IMR-90 (cell line): ENCODE results near the gene OR10A5. TPM values are rescaled to one million over a fixed set of nuclear protein-coding genes. Genes with fewer than 3 reads are reported as not detected.

Experiments
- ATAC-seq: fragments of 200-7000 bp; cut with Tn5 transposase; 2 replicates; pipeline ENCODE4 v1.9.1; 2020; ENCODE audit warnings: low read depth, mild to moderate bottlenecking, moderate library complexity
- BruUV-seq: library from RNA; stranded (reverse); fragments of 400-500 nt; replicated peaks from 2 replicates; lab custom pipeline; 2021; lab: Mats Ljungman, UMichigan
- CTCF ChIA-PET: fragments of 300-600 bp; formaldehyde crosslinking; extraction: SDS; loops from one replicate; lab custom pipeline; 2021; ENCODE audit warnings: antibody characterized with exemption; lab: Yijun Ruan, JAX
- POLR2A ChIA-PET: fragments of 300-600 bp; sonication (Branson Sonifier 250); formaldehyde crosslinking; loops from one replicate; lab custom pipeline; 2022; ENCODE audit warnings: antibody characterized with exemption; ENCODE audit not compliant: unreplicated experiment; lab: Charles Lee
- DNase-seq: peaks from one replicate; pipeline ENCODE4 v3.0.0; 2013
- H2AFZ ChIP-seq: replicated peaks from 2 replicates; pipeline ENCODE3; 2013; ENCODE audit warnings: low read length, mild to moderate bottlenecking; ENCODE audit not compliant: poor library complexity
- H2AK5ac ChIP-seq: 2 replicates; pipeline ENCODE4 v1.6.1; 2013; ENCODE audit warnings: low read depth, low read length, inconsistent platforms
- H2AK9ac ChIP-seq: replicated peaks from 2 replicates; pipeline ENCODE3; 2013; ENCODE audit warnings: mild to moderate bottlenecking, low read depth, low read length, moderate library complexity; ENCODE audit not compliant: poor library complexity
- H2BK120ac ChIP-seq: 2 replicates; pipeline ENCODE4 v1.6.1; 2013; ENCODE audit warnings: low read depth, low read length, inconsistent platforms
- H2BK15ac ChIP-seq: 3 replicates; pipeline ENCODE4 v1.6.1; 2013; ENCODE audit warnings: low read depth, low read length, inconsistent platforms
- H2BK20ac ChIP-seq: 2 replicates; pipeline ENCODE4 v1.6.1; 2013; ENCODE audit warnings: low read depth, mild to moderate bottlenecking, inconsistent platforms, low read length, moderate library complexity
- H2BK5ac ChIP-seq: 2 replicates; pipeline ENCODE4 v1.6.1; 2013; ENCODE audit warnings: mild to moderate bottlenecking, low read depth, low read length, inconsistent platforms; ENCODE audit not compliant: poor library complexity, severe bottlenecking
- H3K14ac ChIP-seq: replicated peaks from 2 replicates; pipeline ENCODE4 v1.6.1; 2013; ENCODE audit warnings: low read depth, low read length, inconsistent platforms
- H3K18ac ChIP-seq: 2 replicates; pipeline ENCODE4 v1.6.1; 2013; ENCODE audit warnings: low read depth, low read length, control low read depth
- H3K23ac ChIP-seq: 2 replicates; pipeline ENCODE4 v1.6.1; 2013; ENCODE audit warnings: low read depth, low read length, inconsistent platforms
- H3K27ac ChIP-seq: 2 replicates; pipeline ENCODE4 v1.5.1; 2013; ENCODE audit warnings: mild to moderate bottlenecking, control low read depth, low read length; ENCODE audit not compliant: insufficient read depth
- H3K27me3 ChIP-seq: 2 replicates; pipeline ENCODE4 v1.6.1; 2013; ENCODE audit warnings: low read length; ENCODE audit not compliant: control insufficient read depth, insufficient read depth
- H3K36me3 ChIP-seq: 2 replicates; pipeline ENCODE4 v1.6.1; 2013; ENCODE audit warnings: low read length, mixed read lengths; ENCODE audit not compliant: control insufficient read depth, insufficient read depth
- H3K4ac ChIP-seq: 2 replicates; pipeline ENCODE4 v1.6.1; 2013; ENCODE audit warnings: low read depth, low read length, inconsistent platforms
- H3K4me1 ChIP-seq: 2 replicates; pipeline ENCODE4 v1.6.1; 2013; ENCODE audit warnings: low read length, mixed read lengths; ENCODE audit not compliant: control insufficient read depth, insufficient read depth
- H3K4me2 ChIP-seq: 2 replicates; pipeline ENCODE4 v1.6.1; 2013; ENCODE audit warnings: low read depth, mild to moderate bottlenecking, control low read depth, low read length, moderate library complexity
- H3K4me3 ChIP-seq: 2 replicates; pipeline ENCODE4 v1.5.1; 2013; ENCODE audit warnings: low read depth, mild to moderate bottlenecking, control low read depth, low read length, moderate library complexity; ENCODE audit not compliant: insufficient read depth
- H3K56ac ChIP-seq: 2 replicates; pipeline ENCODE4 v1.6.1; 2013; ENCODE audit warnings: low read length, inconsistent platforms; ENCODE audit not compliant: insufficient read depth; ENCODE audit errors: extremely low read depth
- H3K79me1 ChIP-seq, 2 experiments: 2 replicates each; pipeline ENCODE4 v1.6.1; 2013; ENCODE audit warnings: low read length in 2 of 2, inconsistent platforms in 1 of 2, low read depth in 1 of 2
- H3K9ac ChIP-seq: 2 replicates; pipeline ENCODE4 v1.6.1; 2013; ENCODE audit warnings: low read depth, low read length, control low read depth
- H3K9me1 ChIP-seq: 2 replicates; pipeline ENCODE4 v1.6.1; 2013; ENCODE audit warnings: low read length, inconsistent platforms; ENCODE audit not compliant: insufficient read depth
- H3K9me3 ChIP-seq: 2 replicates; pipeline ENCODE4 v1.6.1; 2013; ENCODE audit warnings: low read length; ENCODE audit not compliant: control insufficient read depth, insufficient read depth
- H4K20me1 ChIP-seq: 2 replicates; pipeline ENCODE4 v1.6.1; 2013; ENCODE audit warnings: low read length, inconsistent platforms; ENCODE audit not compliant: insufficient read depth
- H4K5ac ChIP-seq: 2 replicates; pipeline ENCODE4 v1.6.1; 2013; ENCODE audit warnings: mild to moderate bottlenecking, low read depth, low read length, control low read depth
- H4K8ac ChIP-seq, 2 experiments: 2 replicates each; pipeline ENCODE4 v1.6.1; 2013; ENCODE audit warnings: low read depth in 2 of 2, low read length in 2 of 2, control low read depth in 1 of 2, inconsistent platforms in 1 of 2
- H4K91ac ChIP-seq: 2 replicates; pipeline ENCODE4 v1.6.1; 2013; ENCODE audit warnings: low read depth, low read length, inconsistent platforms; ENCODE audit not compliant: insufficient read depth
- CHD1 ChIP-seq: IDR thresholded peaks from 2 replicates; pipeline ENCODE4 v1.6.1; 2012; ENCODE audit warnings: low read depth, low read length, improper control_type of control experiment
- FOS ChIP-seq: fragments of 150-350 bp; IDR thresholded peaks from 2 replicates; pipeline ENCODE4 v1.6.1; 2016; ENCODE audit warnings: low read depth, low read length
- MAFK ChIP-seq: IDR thresholded peaks from 2 replicates; pipeline ENCODE4 v1.6.1; 2012; ENCODE audit warnings: low read depth, low read length, improper control_type of control experiment
- MAZ ChIP-seq: IDR thresholded peaks from 2 replicates; pipeline ENCODE4 v1.6.1; 2012; ENCODE audit warnings: low read depth, mild to moderate bottlenecking, low read length, improper control_type of control experiment, moderate library complexity, borderline replicate concordance
- MXI1 ChIP-seq: IDR thresholded peaks from 2 replicates; pipeline ENCODE4 v1.6.1; 2012; ENCODE audit warnings: low read depth, mild to moderate bottlenecking, low read length, moderate library complexity, borderline replicate concordance
- NFE2L2 ChIP-seq: fragments of 150-350 bp; IDR thresholded peaks from 2 replicates; pipeline ENCODE4 v1.6.1; 2016; ENCODE audit warnings: low read depth, mild to moderate bottlenecking, low read length
- POLR2A ChIP-seq: IDR thresholded peaks from 2 replicates; pipeline ENCODE4 v1.6.1; 2012; ENCODE audit warnings: mild to moderate bottlenecking, low read depth, low read length
- RAD21 ChIP-seq: IDR thresholded peaks from 2 replicates; pipeline ENCODE4 v1.6.1; 2012; ENCODE audit warnings: low read length, improper control_type of control experiment
- RCOR1 ChIP-seq: IDR thresholded peaks from 2 replicates; pipeline ENCODE4 v1.6.1; 2012; ENCODE audit warnings: mild to moderate bottlenecking, low read length, improper control_type of control experiment; ENCODE audit not compliant: insufficient replicate concordance
- SMC3 ChIP-seq: fragments of 150-350 bp; IDR thresholded peaks from 2 replicates; pipeline ENCODE4 v1.6.1; 2016; ENCODE audit warnings: low read depth, mild to moderate bottlenecking, antibody characterized with exemption, low read length, moderate library complexity
- WGBS, 2 experiments: methylation state at CpG; one replicate each; pipeline versions ENCODE4 v1.1.5 to v1.1.7; 2013; ENCODE audit warnings: missing lambda C conversion rate in 2 of 2; ENCODE audit not compliant: insufficient read length in 1 of 2; ENCODE audit errors: extremely low coverage in 2 of 2; 5-methylcytosine and 5-hydroxymethylcytosine counted together
- dilution Hi-C: fragments of 300-500 bp; cut with HindIII; formaldehyde crosslinking; loops from one replicate; pipeline ENCODE4 v1.14.3; 2018; ENCODE audit warnings: low sequenced_read_pairs; ENCODE audit not compliant: unreplicated experiment
- in situ Hi-C: fragments of 300-500 bp; cut with MboI; formaldehyde crosslinking; loops from 3 replicates; pipeline ENCODE4 v1.14.3; 2019; ENCODE audit warnings: low sequenced_read_pairs, inconsistent platforms, mixed read lengths
- intact Hi-C: fragments of 100-400 bp; cut with micrococcal nuclease; formaldehyde crosslinking; loops from 2 replicates; pipeline ENCODE4 v1.10.0; 2022
- polyA plus RNA-seq, 3 experiments: library from polyadenylated mRNA; depleted of rRNA; stranded (reverse); fragments of >200 nt; gene quantifications; 2 replicates each; pipeline ENCODE4 v1.2.3, GENCODE V29; 2012; ENCODE audit warnings: low replicate concordance in 1 of 3
- total RNA-seq: library from RNA; depleted of rRNA; stranded (reverse); fragments of >200 nt; gene quantifications from 2 replicates; pipeline ENCODE4 v1.2.3, GENCODE V29; 2012
- TF ChIP-seq, protein P1 (sequence below): fragments of 150-350 bp; IDR thresholded peaks from 2 replicates; pipeline ENCODE4 v1.6.1; 2017; ENCODE audit warnings: mild to moderate bottlenecking, antibody characterized with exemption, low read length, low read depth

The OR10A5 gene
- total and polyA plus RNA-seq, 2 of the 4 experiments (the other 2 are of a cell fraction), result not detected

DNA sequence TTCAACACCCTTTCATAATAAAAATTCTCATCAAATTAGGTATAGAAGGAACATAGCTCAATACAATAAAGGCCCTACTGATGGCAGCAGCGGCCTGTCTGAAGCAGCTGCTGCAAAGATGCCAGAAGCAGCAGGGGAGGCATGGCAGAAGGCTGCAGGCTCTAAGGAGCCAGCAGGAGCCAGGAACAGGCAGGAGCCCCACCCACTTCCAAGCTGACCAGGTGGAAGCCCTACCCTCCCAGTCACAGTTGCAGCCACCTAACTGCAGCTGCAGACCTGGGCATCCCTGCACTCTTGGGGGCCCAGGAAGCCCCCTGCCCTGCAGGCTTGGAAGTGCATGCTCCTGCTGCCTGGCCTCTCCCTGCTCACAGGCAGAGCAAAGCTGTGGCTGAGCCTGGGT lies 27.8 kb upstream of the OR10A5 start:
- H4K91ac ChIP-seq, result no peak overlapping the region
- no peaks in the 10 kb centered on the region for H3K9me1 ChIP-seq
- TF ChIP-seq MAZ (no peak), MAFK (no peak), CHD1 (no peak), RAD21 (no peak), SMC3 (no peak), MXI1 (no peak), RCOR1 (no peak), FOS (no peak), NFE2L2 (no peak), POLR2A (no peak)
- TF ChIP-seq, protein P1, sequence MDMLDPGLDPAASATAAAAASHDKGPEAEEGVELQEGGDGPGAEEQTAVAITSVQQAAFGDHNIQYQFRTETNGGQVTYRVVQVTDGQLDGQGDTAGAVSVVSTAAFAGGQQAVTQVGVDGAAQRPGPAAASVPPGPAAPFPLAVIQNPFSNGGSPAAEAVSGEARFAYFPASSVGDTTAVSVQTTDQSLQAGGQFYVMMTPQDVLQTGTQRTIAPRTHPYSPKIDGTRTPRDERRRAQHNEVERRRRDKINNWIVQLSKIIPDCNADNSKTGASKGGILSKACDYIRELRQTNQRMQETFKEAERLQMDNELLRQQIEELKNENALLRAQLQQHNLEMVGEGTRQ, result no peak
- no peaks in the 10 kb centered on the region for H3K9me3 ChIP-seq
- dilution Hi-C loops (no loop called here), in situ Hi-C loops (loop anchor here (25.0 kb wide), 1 partner anchor 620 kb away; no protein-coding TSS in a partner anchor), intact Hi-C loops (loop anchor here (10.0 kb wide), 1 partner anchor 277 kb away; no protein-coding TSS in a partner anchor)
- no peak overlapping the region for H2AK9ac ChIP-seq
- H4K5ac ChIP-seq, result no peak overlapping the region
- no CpG with 5 or more reads among the region's 1 CpG for WGBS, 2 experiments
- H2BK120ac ChIP-seq, result no peak overlapping the region
- no peak overlapping the region for H3K9ac ChIP-seq
- H3K4me2 ChIP-seq, result no peak overlapping the region
- ChIA-PET CTCF (interaction anchor here (0.6 kb wide), 1 partner anchor 717 kb away, joined by 3 read pairs; no protein-coding TSS in a partner anchor), POLR2A (no interaction called here)
- H4K8ac ChIP-seq, result no peak overlapping the region
- ATAC-seq (peak; percentile 48; the same call in 1 of the 2 replicates), DNase-seq (peak; percentile 2)
- no peak overlapping the region for H2AFZ ChIP-seq
- no peaks in the 10 kb centered on the region for H3K36me3 ChIP-seq
- no peak overlapping the region for H2BK15ac ChIP-seq
- no peak overlapping the region for H2BK20ac ChIP-seq
- H3K4me3 ChIP-seq, result no peak overlapping the region
- no peak overlapping the region for H2AK5ac ChIP-seq
- no peaks in the 10 kb centered on the region for H3K79me1 ChIP-seq
- no peaks in the 10 kb centered on the region for H4K20me1 ChIP-seq
- no peak overlapping the region for H3K18ac ChIP-seq
- H3K23ac ChIP-seq, result no peak overlapping the region
- no peaks in the 10 kb centered on the region; the same call in 1 of the 2 replicates for H3K27me3 ChIP-seq
- no peaks in the 10 kb centered on the region for H3K4me1 ChIP-seq
- H3K4ac ChIP-seq, result no peak overlapping the region
- H3K14ac ChIP-seq, result no peak overlapping the region
- H3K56ac ChIP-seq, result no peak overlapping the region
- no peak overlapping the region for H2BK5ac ChIP-seq
- H3K27ac ChIP-seq, result no peak overlapping the region
- no TSS peak for BruUV-seq
